ENCODE results near the gene CDH22. TPM values are rescaled to one million over a fixed set of nuclear protein-coding genes. Genes with fewer than 3 reads are reported as not detected.

CDH22 gene
- total RNA-seq, 1 experiment from 2014 or later, result 0.11 TPM

GRCh38 chr20:46306743-46307138, 1.6 kb downstream of the CDH22 start:
- ChIA-PET POLR2A (no interaction called here), CTCF (interaction anchor here (0.6 to 2.7 kb wide), 35 partner anchors 8 to 1568 kb away, joined by 3 to 32 read pairs (median 4); partner anchors contain the start of gene ELMO2)
- TF ChIP-seq CTCF (IDR thresholded peaks at IDR 0.05; ENCODE audit: insufficient read depth in 1 of 2, low read depth in 1 of 2, low read length in 1 of 2, severe bottlenecking in 1 of 2, unreplicated experiment in 1 of 2), result no peak
- no peak overlapping the region for H3K4me3 ChIP-seq (ENCODE audit: low read depth, low read length)
- no peaks in the 10 kb centered on the region for H3K36me3 Mint-ChIP-seq (ENCODE audit: insufficient read depth, unreplicated experiment)
- intact Hi-C loops (cut with micrococcal nuclease; ENCODE audit: unreplicated experiment), result loop anchor here (1.0 to 5.0 kb wide), 6 partner anchors 18 to 174 kb away; no protein-coding TSS in a partner anchor
- BruUV-seq (replicated peaks), result no TSS peak
- H3K36me3 ChIP-seq (ENCODE audit: control insufficient read depth, insufficient read depth, low read length), result no peaks in the 10 kb centered on the region
- H3K27ac Mint-ChIP-seq (ENCODE audit: unreplicated experiment), result no peak overlapping the region
- H3K4me1 Mint-ChIP-seq (ENCODE audit: low read depth, unreplicated experiment), result peaks cover 9% of the 10 kb centered on the region
- H3K27me3 ChIP-seq (replicated peaks; ENCODE audit: control insufficient read depth, insufficient read depth, low read length), result peaks cover 19% of the 10 kb centered on the region
- no peaks in the 10 kb centered on the region for H3K9me3 ChIP-seq
- DNase-seq, result no peak
- H3K9me3 Mint-ChIP-seq (ENCODE audit: unreplicated experiment), result no peaks in the 10 kb centered on the region
- peak overlapping the region; percentile 45 for H3K4me3 Mint-ChIP-seq (ENCODE audit: unreplicated experiment)
- H3K27me3 Mint-ChIP-seq (ENCODE audit: insufficient read depth, unreplicated experiment), result peaks cover 45% of the 10 kb centered on the region
- peaks cover 15% of the 10 kb centered on the region for H3K4me1 ChIP-seq

GRCh38 chr20:46305973-46306360, 2.3 kb downstream of the CDH22 start:
- peaks cover 41% of the 10 kb centered on the region for H3K27me3 Mint-ChIP-seq (ENCODE audit: insufficient read depth, unreplicated experiment)
- H3K4me1 ChIP-seq, result peaks cover 15% of the 10 kb centered on the region
- peaks cover 7% of the 10 kb centered on the region for H3K4me1 Mint-ChIP-seq (ENCODE audit: low read depth, unreplicated experiment)
- peaks cover 15% of the 10 kb centered on the region for H3K27me3 ChIP-seq (replicated peaks; ENCODE audit: control insufficient read depth, insufficient read depth, low read length)
- H3K36me3 ChIP-seq (ENCODE audit: control insufficient read depth, insufficient read depth, low read length), result no peaks in the 10 kb centered on the region
- no peak for TF ChIP-seq CTCF (IDR thresholded peaks at IDR 0.05; ENCODE audit: insufficient read depth in 1 of 2, low read depth in 1 of 2, low read length in 1 of 2, severe bottlenecking in 1 of 2, unreplicated experiment in 1 of 2)
- intact Hi-C loops (cut with micrococcal nuclease; ENCODE audit: unreplicated experiment), result loop anchor here (5.0 kb wide), 2 partner anchors 56 to 174 kb away; no protein-coding TSS in a partner anchor
- no peak overlapping the region for H3K4me3 Mint-ChIP-seq (ENCODE audit: unreplicated experiment)
- no peaks in the 10 kb centered on the region for H3K36me3 Mint-ChIP-seq (ENCODE audit: insufficient read depth, unreplicated experiment)
- ChIA-PET POLR2A (no interaction called here), CTCF (interaction anchor here (0.6 to 2.7 kb wide), 5 partner anchors 16 to 1951 kb away, joined by 3 to 32 read pairs (median 10); no protein-coding TSS in a partner anchor)
- H3K4me3 ChIP-seq (ENCODE audit: low read depth, low read length), result no peak overlapping the region
- H3K9me3 ChIP-seq, result no peaks in the 10 kb centered on the region
- no TSS peak for BruUV-seq (replicated peaks)
- no peaks in the 10 kb centered on the region for H3K9me3 Mint-ChIP-seq (ENCODE audit: unreplicated experiment)
- DNase-seq, result no peak
- H3K27ac Mint-ChIP-seq (ENCODE audit: unreplicated experiment), result no peak overlapping the region

GRCh38 chr20:46305331-46305972, 2.8 kb downstream of the CDH22 start:
- Histone ChIP-seq H3K36me3 (ENCODE audit: control insufficient read depth, insufficient read depth, low read length) (no peaks in the 10 kb centered on the region), H3K4me1 (peaks cover 15% of the 10 kb centered on the region), H3K27me3 (replicated peaks; ENCODE audit: control insufficient read depth, insufficient read depth, low read length) (peaks cover 11% of the 10 kb centered on the region), H3K9me3 (no peaks in the 10 kb centered on the region), H3K4me3 (ENCODE audit: low read depth, low read length) (no peak overlapping the region)
- DNase-seq, result no peak
- no TSS peak for BruUV-seq (replicated peaks)
- Mint-ChIP-seq H3K4me1 (ENCODE audit: low read depth, unreplicated experiment) (peaks cover 7% of the 10 kb centered on the region), H3K27ac (ENCODE audit: unreplicated experiment) (no peak overlapping the region), H3K27me3 (ENCODE audit: insufficient read depth, unreplicated experiment) (peaks cover 39% of the 10 kb centered on the region), H3K36me3 (ENCODE audit: insufficient read depth, unreplicated experiment) (no peaks in the 10 kb centered on the region), H3K4me3 (ENCODE audit: unreplicated experiment) (no peak overlapping the region), H3K9me3 (ENCODE audit: unreplicated experiment) (no peaks in the 10 kb centered on the region)
- ChIA-PET CTCF (interaction anchor here (0.6 to 2.7 kb wide), 9 partner anchors 10 to 1951 kb away, joined by 3 to 32 read pairs (median 4); no protein-coding TSS in a partner anchor), POLR2A (no interaction called here)
- TF ChIP-seq CTCF (IDR thresholded peaks at IDR 0.05; ENCODE audit: insufficient read depth in 1 of 2, low read depth in 1 of 2, low read length in 1 of 2, severe bottlenecking in 1 of 2, unreplicated experiment in 1 of 2), result peak in 1 of 2 experiments; percentile 10
- intact Hi-C loops (cut with micrococcal nuclease; ENCODE audit: unreplicated experiment), result loop anchor here (5.0 kb wide), 2 partner anchors 57 to 173 kb away; no protein-coding TSS in a partner anchor

Data from Caco-2 (cell line).